Putamen (tissue), 1 donor: Measurements from ENCODE around the gene PRKCA.

Experiments
- DNase-seq: peaks from one replicate; pipeline ENCODE4 v3.0.0-alpha.2; 2016; ENCODE audit warnings: low spot score

Gene PRKCA

GRCh38 chr17:66414561-66415175 is 112.3 kb downstream of the PRKCA start:
- DNase-seq: no peak

- no peak for DNase-seq
Observed at GRCh38 chr17:66415366-66416206, 113.2 kb downstream of the PRKCA start.

GRCh38 chr17:66416207-66416940 is 114.0 kb downstream of the PRKCA start:
- no peak for DNase-seq

DNA sequence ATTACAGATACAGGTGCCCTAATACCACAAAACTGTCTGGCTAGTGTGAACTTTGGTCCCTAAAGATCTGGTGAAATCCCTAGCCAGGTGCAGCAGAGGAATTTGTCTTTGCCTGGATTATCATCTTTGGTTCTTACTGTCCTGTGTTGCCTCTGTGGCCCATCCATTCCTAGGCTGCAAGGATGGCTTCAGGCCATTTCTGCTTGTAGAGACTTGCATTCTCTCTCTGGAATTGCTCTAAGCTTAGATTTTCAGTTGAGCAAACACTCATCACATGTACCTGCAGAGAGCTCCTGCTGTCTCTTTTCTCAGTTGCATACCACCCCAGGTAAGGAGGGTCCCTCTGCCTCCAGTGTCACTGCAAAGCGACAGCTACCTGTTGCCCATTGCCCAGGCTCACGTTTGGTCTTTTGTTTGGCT is 114.9 kb downstream of the PRKCA start:
- DNase-seq: no peak

DNA sequence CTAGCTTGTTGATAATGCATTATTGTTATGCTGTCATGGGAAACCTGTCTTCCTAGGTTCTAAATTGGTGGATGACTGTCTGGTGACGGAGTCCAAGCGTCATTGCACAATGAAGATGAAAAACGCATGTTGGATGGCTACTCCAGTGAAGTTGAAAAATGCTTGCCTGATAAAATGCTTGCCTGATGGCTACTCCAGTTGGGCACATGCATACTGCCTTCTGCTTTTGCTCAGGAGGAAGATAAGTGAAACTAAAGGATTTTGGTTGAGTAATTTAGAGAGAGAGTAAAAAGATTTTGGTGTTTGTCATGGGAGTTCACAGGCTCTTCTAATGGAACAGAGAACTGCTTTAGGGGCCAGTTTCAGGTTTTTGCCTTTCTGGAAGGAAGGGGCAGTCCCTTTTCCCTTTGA is 118.6 kb downstream of the PRKCA start:
- no peak for DNase-seq

DNA sequence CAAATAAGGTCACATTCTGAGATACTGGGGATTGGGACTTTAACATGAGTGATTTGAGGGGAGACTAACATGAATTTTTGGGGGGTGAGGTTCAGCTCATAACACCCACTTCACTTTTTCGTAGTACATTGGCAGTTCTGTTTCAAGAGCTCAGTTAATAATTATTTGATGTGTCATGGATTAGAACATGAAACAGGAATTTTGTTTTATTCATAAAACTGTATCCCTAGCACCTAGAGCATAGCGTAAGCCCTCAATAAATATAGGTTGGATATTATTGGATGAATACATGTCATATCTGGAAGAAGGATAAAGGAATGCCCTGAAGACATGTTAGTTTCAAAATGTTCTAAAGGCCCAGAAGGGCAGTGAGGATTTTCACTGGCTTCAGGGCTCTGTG is 119.8 kb downstream of the PRKCA start:
- no peak for DNase-seq

- DNase-seq: no peak
Observed at GRCh38 chr17:66423056-66423955, 120.9 kb downstream of the PRKCA start.

GRCh38 chr17:66425756-66426396 is 123.5 kb downstream of the PRKCA start:
- DNase-seq: no peak

DNA sequence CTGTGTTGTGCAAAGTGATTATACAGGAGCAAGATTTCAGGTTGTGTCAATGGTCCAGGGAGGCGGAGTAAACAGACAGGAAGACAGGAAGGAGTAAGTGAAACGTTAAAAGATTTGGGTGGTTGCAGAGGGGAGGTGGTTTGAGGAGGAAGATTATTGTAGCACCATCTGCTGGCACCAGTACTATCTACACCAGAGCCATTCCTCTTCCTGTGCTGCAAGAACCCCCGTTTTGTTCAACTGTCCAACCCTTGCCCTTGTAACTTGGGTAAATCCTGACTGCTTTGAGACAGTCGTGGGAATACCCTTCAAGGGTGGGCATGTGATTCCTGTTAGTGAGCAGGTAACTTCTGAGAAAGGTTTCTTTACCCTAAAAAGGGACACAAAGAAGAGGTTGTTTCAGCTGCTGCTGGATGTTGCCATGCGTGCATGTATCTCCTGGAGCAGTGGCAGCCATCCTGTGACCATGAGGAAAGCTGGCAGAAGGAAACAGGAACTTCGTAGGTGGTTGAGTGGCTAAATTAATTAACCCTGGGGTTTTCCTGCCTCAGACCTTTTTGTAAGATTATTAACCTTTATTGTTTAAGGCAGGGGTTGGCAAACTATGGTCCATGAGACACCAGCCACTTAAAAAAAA is 124.1 kb downstream of the PRKCA start:
- DNase-seq: no peak

- no peak for DNase-seq
Observed at GRCh38 chr17:66427134-66427533, 124.7 kb downstream of the PRKCA start.

DNA sequence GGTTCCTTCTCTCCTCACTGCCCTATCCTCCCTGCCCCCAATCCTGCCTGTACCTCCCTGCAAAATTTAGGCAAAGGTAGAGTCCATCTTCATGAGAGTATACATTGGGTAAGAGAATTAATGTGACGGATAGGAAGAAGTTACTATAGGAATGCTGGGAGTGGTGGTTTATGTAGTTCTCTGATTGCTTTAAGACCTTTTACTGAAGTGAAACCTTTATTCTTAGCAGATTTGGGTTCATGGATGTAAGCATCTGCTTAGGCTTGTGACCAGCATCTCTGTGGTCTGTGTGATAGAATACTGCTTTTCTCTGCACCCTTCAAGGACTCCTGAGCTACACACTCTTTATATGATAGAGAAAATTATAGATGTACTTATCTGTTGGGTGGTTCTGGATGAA is 127.3 kb downstream of the PRKCA start:
- DNase-seq: no peak

GRCh38 chr17:66430846-66431795 is 128.7 kb downstream of the PRKCA start:
- DNase-seq: no peak

DNA sequence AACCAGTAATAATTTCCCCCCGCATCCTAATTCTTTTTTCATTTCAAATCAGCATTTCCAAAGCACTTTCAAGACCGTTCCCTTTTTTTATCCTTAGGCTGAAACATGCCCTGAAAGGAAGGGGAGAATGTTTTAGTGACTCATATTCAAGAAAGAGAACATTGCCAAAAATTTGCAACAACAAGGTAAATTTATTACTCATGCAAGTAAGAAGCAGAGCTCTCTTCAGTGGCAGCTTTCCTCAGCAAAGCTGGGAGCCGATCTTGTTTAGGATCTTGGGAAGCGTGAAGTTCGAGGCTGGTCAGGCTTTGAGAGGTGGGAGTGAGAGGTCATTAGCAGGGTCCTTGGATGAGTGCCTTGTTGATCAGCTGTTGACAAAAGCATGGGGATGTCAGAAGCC is 129.5 kb downstream of the PRKCA start:
- no peak for DNase-seq

- DNase-seq: no peak
Observed at GRCh38 chr17:66432411-66432957, 130.1 kb downstream of the PRKCA start.

DNA sequence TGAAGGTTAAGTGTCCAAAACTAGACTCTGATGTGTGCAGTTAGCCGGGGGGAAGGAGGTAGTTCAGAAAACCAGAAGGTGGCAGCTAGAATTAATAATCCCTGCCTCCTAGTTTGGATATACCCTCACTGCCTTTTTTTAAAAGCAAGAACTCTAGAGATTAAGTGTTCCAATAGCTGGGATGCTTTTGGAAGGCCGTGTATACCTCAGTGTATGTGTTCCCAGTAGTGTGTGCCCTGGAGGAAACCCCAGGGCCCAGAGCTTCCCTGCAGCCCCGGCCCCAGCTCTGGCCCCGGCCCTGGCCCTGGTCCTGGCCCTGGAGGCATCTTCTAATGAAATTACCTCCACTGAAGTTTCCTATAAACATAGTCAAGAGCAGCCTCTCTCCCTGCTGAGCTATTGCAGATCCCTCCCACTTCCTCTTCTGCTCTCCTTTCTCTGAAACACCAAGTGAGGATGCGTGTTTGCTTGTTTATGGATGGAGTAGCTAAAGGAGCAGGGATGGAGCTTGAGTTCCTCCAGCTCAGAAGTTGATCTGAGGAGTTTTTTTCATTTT is 130.7 kb downstream of the PRKCA start:
- no peak for DNase-seq

DNA sequence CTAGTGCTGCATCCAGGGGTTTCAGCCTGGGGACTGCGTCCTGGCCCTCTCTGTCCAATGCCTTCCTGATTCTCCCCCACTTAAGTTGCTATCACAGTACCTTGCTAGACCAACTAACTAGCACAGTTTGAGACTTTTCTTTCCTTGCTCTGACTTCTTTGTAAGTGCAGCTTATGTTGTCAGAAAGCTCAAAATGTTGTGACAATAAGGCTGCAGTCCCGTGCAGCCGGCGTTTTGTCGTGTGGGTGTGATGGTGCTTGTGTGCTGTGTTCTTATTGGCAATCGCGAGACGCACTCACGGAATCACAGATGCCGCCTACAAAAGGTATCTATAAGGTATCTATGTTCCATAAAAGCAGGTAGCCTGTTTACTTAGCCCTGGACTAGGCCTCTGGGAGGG is 132.8 kb downstream of the PRKCA start:
- no peak for DNase-seq

- no peak for DNase-seq
Observed at GRCh38 chr17:66436631-66437030, 134.2 kb downstream of the PRKCA start.

DNA sequence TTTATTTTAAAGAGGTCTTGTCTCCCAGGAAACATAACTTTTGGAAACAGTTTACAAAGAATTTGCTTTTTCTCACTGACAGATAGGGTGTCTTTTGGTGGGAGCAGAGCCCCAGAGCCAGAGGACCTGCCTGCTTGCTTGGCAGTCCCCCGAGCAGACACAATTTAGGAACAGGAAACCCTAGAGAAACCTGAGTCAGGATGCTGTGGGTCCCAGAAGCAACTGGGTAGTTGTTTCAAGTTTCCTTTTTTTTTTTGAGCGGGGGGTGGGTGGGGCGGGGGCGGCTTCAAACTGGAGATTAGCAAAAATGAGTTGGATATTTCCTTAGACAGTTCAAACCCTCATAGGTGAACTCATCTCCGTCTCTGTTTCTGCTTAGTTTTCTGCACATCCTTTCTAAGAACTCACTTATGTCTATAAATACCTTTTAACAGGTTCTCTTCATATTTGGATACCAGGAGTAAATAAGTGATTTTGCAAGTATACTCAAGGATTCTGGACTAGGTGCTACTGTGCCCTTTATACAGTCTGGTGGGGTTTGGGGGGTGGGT is 135.1 kb downstream of the PRKCA start:
- DNase-seq: no peak

- DNase-seq: no peak
Observed at GRCh38 chr17:66438101-66438500, 135.7 kb downstream of the PRKCA start.
